Limb (tissue), 2 donors: ENCODE results near the gene DHRS4L2.

Experiments used
- DNase-seq, 2 donors: peaks; one replicate each; pipeline ENCODE4 v3.0.0-alpha.2; 2016; ENCODE audit errors: extremely low spot score in 2 of 2

DHRS4L2 gene

DNA sequence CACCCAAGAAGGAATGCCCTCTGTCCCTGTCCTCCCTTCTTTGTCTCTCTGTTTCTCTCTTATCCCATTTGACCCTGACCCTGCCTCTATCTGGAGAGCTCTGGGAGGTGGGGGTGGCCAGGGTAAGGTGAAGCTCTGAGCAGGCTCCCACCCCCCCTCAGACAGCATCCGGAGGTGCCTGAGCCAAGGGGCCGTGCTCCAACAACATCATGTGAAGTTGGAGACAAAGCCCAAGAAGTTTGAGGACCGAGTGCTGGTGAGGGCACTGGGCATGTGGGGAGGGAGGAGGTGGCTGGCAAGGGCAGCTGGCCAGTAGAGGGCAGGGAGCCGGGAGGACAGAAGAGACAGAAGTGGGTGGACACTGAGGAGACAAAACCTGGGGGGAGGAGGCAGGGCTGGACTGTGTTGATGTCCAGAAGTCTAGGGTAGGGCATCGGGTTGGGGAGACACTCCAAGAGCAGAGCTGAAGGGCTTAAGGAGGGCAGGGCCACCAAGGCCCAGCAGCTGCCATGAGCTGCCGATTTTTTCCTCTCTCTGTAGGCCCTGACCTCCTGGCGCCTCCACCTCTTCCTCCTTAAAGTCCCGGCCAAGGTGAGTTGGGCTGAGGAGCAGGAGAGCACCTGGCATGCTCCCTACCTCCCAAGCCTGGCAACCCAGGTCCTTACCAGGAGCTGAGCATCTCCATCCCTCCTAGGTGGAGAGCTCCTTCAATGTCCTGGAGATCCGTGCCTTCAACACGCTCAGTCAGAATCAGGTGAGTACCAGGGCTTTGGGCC lies 65.0 kb downstream of the DHRS4L2 start:
- no peak for DNase-seq

DNA sequence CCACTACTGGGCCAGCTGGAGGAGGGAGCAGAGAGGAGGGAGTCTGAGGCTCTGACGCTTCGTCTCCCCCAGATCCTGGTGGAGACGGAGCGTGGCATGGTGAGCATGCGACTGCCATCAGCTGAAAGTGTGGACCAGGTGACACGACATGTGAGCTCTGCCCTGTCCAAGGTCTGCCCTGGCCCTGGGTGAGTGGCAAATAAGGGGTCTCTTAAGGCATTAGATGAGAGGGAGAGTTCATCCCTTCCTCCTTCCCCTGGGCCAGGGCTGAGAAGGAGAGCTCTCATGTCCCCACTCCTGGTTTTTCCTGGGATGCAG lies 65.6 kb downstream of the DHRS4L2 start:
- no peak for DNase-seq

DNA sequence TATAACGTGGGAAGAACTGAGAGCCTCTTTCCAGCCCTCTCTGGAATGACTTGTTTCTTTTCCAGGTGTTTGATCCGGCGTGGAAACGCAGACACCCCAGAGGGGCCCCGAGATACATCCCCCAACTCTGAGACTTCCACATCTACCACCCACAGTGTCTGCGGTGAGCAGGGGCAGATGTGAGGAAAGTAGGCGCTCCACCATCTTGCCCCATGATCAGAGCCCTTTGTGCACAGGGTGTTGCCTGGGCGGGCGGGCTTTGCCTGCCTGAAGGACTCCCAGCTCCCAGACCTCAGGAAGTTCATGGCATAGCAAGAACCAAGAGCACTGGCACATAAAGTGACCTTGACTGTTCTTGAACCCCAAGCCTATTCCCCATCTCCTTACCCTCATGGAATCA lies 65.9 kb downstream of the DHRS4L2 start:
- no peak for DNase-seq
